A549 (cell line): ENCODE measurements around the gene SEMA4B. TPM values are rescaled to one million over a fixed set of nuclear protein-coding genes. Genes with fewer than 3 reads are reported as not detected.

Experiments used
- ATAC-seq, 2 experiments: fragments of 200-7000 bp in 1 of 2; fragments of >200 bp in 1 of 2; cut with Nextera tagmentation in 1 of 2; cut with Tn5 transposase in 1 of 2; 3 replicates each; pipeline versions ENCODE4 v1.8.0 to v1.9.1; 2018 to 2020; ENCODE audit warnings: mild to moderate bottlenecking in 1 of 2, moderate library complexity in 1 of 2
- CTCF ChIA-PET: fragments of 300-600 bp; sonication (Branson Sonifier 250); formaldehyde crosslinking; extraction: SDS; loops from one replicate; lab custom pipeline; 2021; ENCODE audit warnings: antibody characterized with exemption, inconsistent platforms; lab: Yijun Ruan, JAX
- POLR2A ChIA-PET: fragments of 350-600 bp; formaldehyde crosslinking; extraction: SDS; loops from one replicate; lab custom pipeline; 2021; ENCODE audit warnings: antibody characterized with exemption, inconsistent platforms; lab: Yijun Ruan, JAX
- DNase-seq, 2 experiments: peaks; one replicate each; pipeline versions ENCODE4 v3.0.0 to v3.0.0-alpha.2; 2011 to 2016; ENCODE audit warnings: low read depth in 1 of 2, low spot score in 1 of 2
- FAIRE-seq: peaks from 2 replicates; lab custom pipeline; 2011; peaks lifted over from hg19 to GRCh38; lab: Jason Lieb, UNC
- H3K27ac ChIP-seq, 2 experiments: fragments of >200 bp; sonication (Bioruptor Twin); formaldehyde crosslinking; 3 replicates each; pipeline ENCODE4 v1.5.1; 2016 to 2017
- H3K4me1 ChIP-seq: fragments of >200 bp; sonication (Bioruptor Twin); formaldehyde crosslinking; 3 replicates; pipeline ENCODE4 v1.6.1; 2016
- H3K4me2 ChIP-seq: fragments of >200 bp; sonication (Bioruptor Twin); formaldehyde crosslinking; 3 replicates; pipeline ENCODE4 v1.6.1; 2016
- H3K4me3 ChIP-seq: fragments of >200 bp; sonication (Bioruptor Twin); formaldehyde crosslinking; 3 replicates; pipeline ENCODE4 v1.5.1; 2016
- H3K9me3 ChIP-seq: fragments of >200 bp; sonication (Bioruptor Twin); formaldehyde crosslinking; 3 replicates; pipeline ENCODE4 v1.6.1; 2016
- BCL3 ChIP-seq: fragments of >200 bp; sonication (Bioruptor Twin); formaldehyde crosslinking; IDR thresholded peaks from 3 replicates; pipeline ENCODE4 v1.6.1; 2016
- CTCF ChIP-seq: fragments of >200 bp; sonication (Bioruptor Twin); formaldehyde crosslinking; IDR thresholded peaks from 3 replicates; pipeline ENCODE4 v1.5.1; 2016
- ELK1 ChIP-seq: fragments of 150-350 bp; IDR thresholded peaks from 2 replicates; pipeline ENCODE4 v1.6.1; 2014; ENCODE audit warnings: low read depth, mild to moderate bottlenecking, low read length
- ESRRA ChIP-seq: fragments of 150-350 bp; IDR thresholded peaks from 2 replicates; pipeline ENCODE4 v1.6.1; 2014; ENCODE audit warnings: mild to moderate bottlenecking, low read length, borderline replicate concordance
- FOSL2 ChIP-seq, 2 experiments: fragments of 450-650 bp in 1 of 2; fragments of >200 bp in 1 of 2; sonication (Bioruptor Twin) in 1 of 2; formaldehyde crosslinking; IDR thresholded peaks; 2 replicates each; pipeline versions ENCODE4 v1.5.0 to v1.6.1; 2016 to 2020; ENCODE audit warnings: mild to moderate bottlenecking in 1 of 2, moderate library complexity in 1 of 2
- GATA3 ChIP-seq: IDR thresholded peaks from 2 replicates; pipeline ENCODE4 v1.6.1; 2012; ENCODE audit warnings: borderline replicate concordance
- HES2 ChIP-seq: fragments of >200 bp; sonication (Bioruptor Twin); formaldehyde crosslinking; IDR thresholded peaks from 2 replicates; pipeline ENCODE4 v1.6.1; 2016
- HEYL ChIP-seq: fragments of 250-450 bp; sonication (Bioruptor Pico); IDR thresholded peaks from 2 replicates; pipeline ENCODE4 v1.8.0; 2021; ENCODE audit warnings: mild to moderate bottlenecking, moderate library complexity
- HOXB13 ChIP-seq: fragments of 250-450 bp; sonication (Bioruptor Pico); IDR thresholded peaks from 2 replicates; pipeline ENCODE4 v1.5.0; 2020; ENCODE audit warnings: low read depth, mild to moderate bottlenecking, moderate library complexity
- JUN ChIP-seq, 2 experiments: fragments of >200 bp; sonication (Bioruptor Twin); formaldehyde crosslinking; IDR thresholded peaks; 2 replicates in 1 of 2; 3 replicates in 1 of 2; pipeline ENCODE4 v1.6.1; 2016 to 2017
- JUNB ChIP-seq: fragments of >200 bp; sonication (Bioruptor Twin); formaldehyde crosslinking; IDR thresholded peaks from 2 replicates; pipeline ENCODE4 v1.6.1; 2016
- MAFK ChIP-seq: fragments of 450-650 bp; IDR thresholded peaks from 2 replicates; pipeline ENCODE4 v1.6.1; 2014; ENCODE audit not compliant: partially characterized antibody
- MAX ChIP-seq: IDR thresholded peaks from 2 replicates; pipeline ENCODE4 v1.6.1; 2012
- NFE2L2 ChIP-seq: fragments of 150-350 bp; conservative IDR thresholded peaks from 2 replicates; pipeline ENCODE4 v1.6.1; 2014; ENCODE audit warnings: low read length
- NPAS2 ChIP-seq: fragments of 250-450 bp; sonication (Bioruptor Pico); IDR thresholded peaks from 2 replicates; pipeline ENCODE4 v1.8.0; 2022; ENCODE audit warnings: mild to moderate bottlenecking, moderate library complexity, borderline replicate concordance
- NR3C1 ChIP-seq: fragments of >200 bp; sonication (Bioruptor Twin); formaldehyde crosslinking; IDR thresholded peaks from 3 replicates; pipeline ENCODE4 v1.6.1; 2017
- RAD21 ChIP-seq, 2 experiments: fragments of >200 bp in 1 of 2; sonication (Bioruptor Twin) in 1 of 2; formaldehyde crosslinking in 1 of 2; IDR thresholded peaks in 1 of 2; conservative IDR thresholded peaks in 1 of 2; 2 replicates in 1 of 2; 3 replicates in 1 of 2; pipeline ENCODE4 v1.6.1; 2012 to 2018; ENCODE audit warnings: inconsistent platforms in 1 of 2
- RCOR1 ChIP-seq: fragments of 150-350 bp; IDR thresholded peaks from 2 replicates; pipeline ENCODE4 v1.6.1; 2014; ENCODE audit warnings: antibody characterized with exemption, low read length, low read depth
- REST ChIP-seq: fragments of 200-600 bp; sonication (generic); IDR thresholded peaks from 2 replicates; pipeline ENCODE4 v1.6.1; 2016; ENCODE audit warnings: antibody characterized with exemption, mild to moderate bottlenecking, moderate library complexity
- RFX5 ChIP-seq: fragments of 450-650 bp; IDR thresholded peaks from 2 replicates; pipeline ENCODE4 v1.7.1; 2014; ENCODE audit warnings: antibody characterized with exemption, mild to moderate bottlenecking, moderate library complexity
- SREBF2 ChIP-seq: fragments of 450-650 bp; IDR thresholded peaks from 2 replicates; pipeline ENCODE4 v1.6.1; 2014; ENCODE audit warnings: mild to moderate bottlenecking, moderate library complexity
- TP53 ChIP-seq: fragments of 250-450 bp; sonication (Bioruptor Pico); IDR thresholded peaks from 2 replicates; pipeline ENCODE4 v1.5.0; 2021; ENCODE audit warnings: mild to moderate bottlenecking, moderate library complexity
- USF2 ChIP-seq: fragments of 450-650 bp; IDR thresholded peaks from 2 replicates; pipeline ENCODE4 v1.6.1; 2014; ENCODE audit warnings: antibody characterized with exemption
- ZC3H11A ChIP-seq: fragments of 450-650 bp; IDR thresholded peaks from 2 replicates; pipeline ENCODE4 v1.6.1; 2014; ENCODE audit warnings: antibody characterized with exemption, mild to moderate bottlenecking
- WGBS: methylation state at CpG from one replicate; pipeline ENCODE4 v1.1.6; 2017; ENCODE audit errors: missing lambda C conversion rate; 5-methylcytosine and 5-hydroxymethylcytosine counted together
- polyA plus RNA-seq, 4 experiments: library from polyadenylated mRNA; depleted of rRNA in 3 of 4; stranded (reverse); fragments of >200 nt; fragmentation: RNase III in 1 of 4; extraction: RNeasy Plus Mini Kit Qiagen cat#74134 plus additional on column Dnase treatment in 1 of 4; gene quantifications; 2 replicates in 3 of 4; 3 replicates in 1 of 4; pipeline ENCODE4 v1.2.3, GENCODE V29; 2011 to 2017

SEMA4B gene
- polyA plus RNA-seq, 2 of the 4 experiments (the other 2 are of a cell fraction): 45.3 to 47.1 TPM

GRCh38 chr15:90200534-90201129 lies 498 bp upstream of the SEMA4B start:
- H3K9me3 ChIP-seq: no peaks in the 10 kb centered on the region
- TF ChIP-seq MAX (peak; percentile 41; the same call in 1 of the 2 replicates), SREBF2 (no peak), ZC3H11A (no peak), RFX5 (no peak), RCOR1 (no peak), BCL3 (no peak), USF2 (peak; percentile 16; the same call in 1 of the 2 replicates), HES2 (no peak), NFE2L2 (no peak), ESRRA (no peak), TP53 (CRISPR knock-in tag) (no peak), JUN (IDR thresholded peaks at IDR 0.05) (0 out of 5 replicates have a peak, but pooled peaks of 1 of the 2 experiments have one; percentile 61), REST (no peak), GATA3 (no peak), RAD21 (conservative IDR thresholded peaks at IDR 0.05 in 1 of 2, IDR thresholded peaks at IDR 0.05 in 1 of 2) (no peak), ELK1 (no peak), FOSL2 (IDR thresholded peaks at IDR 0.05) (no peak), FOSL2 (CRISPR knock-in tag; IDR thresholded peaks at IDR 0.05) (no peak), NR3C1 (no peak), HOXB13 (CRISPR knock-in tag) (no peak), JUNB (no peak), HEYL (CRISPR knock-in tag) (no peak), CTCF (no peak), MAFK (no peak), NPAS2 (CRISPR knock-in tag) (no peak)
- TF ChIP-seq, all 56 proteins: peak for 3
- WGBS: 26% methylated on average over 20 of the region's 24 CpGs
- CTCF ChIA-PET: interaction anchor here (1.0 to 36.4 kb wide), 9 partner anchors 9 to 551 kb away, joined by 3 to 732 read pairs (median 5); partner anchors contain the start of genes CIB1 and GDPGP1
- H3K4me1 ChIP-seq: peaks cover 38% of the 10 kb centered on the region
- peak; percentile 12 to 31 for ATAC-seq
- H3K27ac ChIP-seq: peak overlapping the region; percentile 90 to 98
- peak overlapping the region; percentile 85 for H3K4me2 ChIP-seq
- peak overlapping the region; percentile 80 for H3K4me3 ChIP-seq
- no peak for FAIRE-seq
- no peak for DNase-seq
- POLR2A ChIA-PET: interaction anchor here (0.5 to 2.9 kb wide), 11 partner anchors 9 to 85 kb away, joined by 3 to 22 read pairs (median 4); partner anchors contain the start of genes CIB1 and GDPGP1
